Measurements from ENCODE around the gene CNDP1. TPM values are rescaled to one million over a fixed set of nuclear protein-coding genes. Genes with fewer than 3 reads are reported as not detected.
A peak's percentile ranks its signal among the peaks of the same experiment; 100 is the strongest.

The CNDP1 gene
- polyA plus RNA-seq, 3 donors, result not detected

GRCh38 chr18:74518456-74519295, 15.6 kb upstream of the CNDP1 start:
- Histone ChIP-seq H3K9me3 (replicated peaks in 1 of 2; ENCODE audit: control insufficient read depth in 1 of 2, insufficient read depth in 1 of 2, low read length in 2 of 2) (no peaks in the 10 kb centered on the region), H3K36me3 (replicated peaks in 1 of 2; ENCODE audit: control insufficient read depth in 1 of 2, insufficient read depth in 2 of 2, low read length in 2 of 2) (peaks cover 78 to 94% of the 10 kb centered on the region in 2 donors), H3K4me3 (replicated peaks in 1 of 3; ENCODE audit: low read depth in 2 of 3, low read length in 3 of 3) (no peak overlapping the region), H3K4me1 (ENCODE audit: control insufficient read depth in 1 of 2, insufficient read depth in 2 of 2, low read length in 2 of 2) (peaks cover under 1 to 5% of the 10 kb centered on the region in 2 donors), H3K4me2 (replicated peaks; ENCODE audit: extremely low read depth, low read length, poor library complexity, severe bottlenecking) (no peak overlapping the region), H4K20me1 (ENCODE audit: insufficient read depth, low read length) (peaks cover 31% of the 10 kb centered on the region), H3K9ac (ENCODE audit: insufficient read depth, low read length, poor library complexity, severe bottlenecking) (no peak overlapping the region), H3K27ac (ENCODE audit: low read depth in 1 of 2, low read length in 2 of 2) (peak overlapping the region in 1 of 2 donors; percentile 8), H3K27me3 (ENCODE audit: control insufficient read depth in 2 of 2, insufficient read depth in 2 of 2, low read length in 2 of 2) (no peaks in the 10 kb centered on the region), H2AFZ (ENCODE audit: insufficient read depth, low read depth, low read length, poor library complexity, severe bottlenecking) (no peak overlapping the region), H3K79me2 (ENCODE audit: insufficient read depth, low read length) (peaks cover 3% of the 10 kb centered on the region)
- TF ChIP-seq CTCF (IDR thresholded peaks at IDR 0.05), result no peak
- peak overlapping the region in 3 of 7 donors; percentile 21 to 54 (median 33) for H3K27ac Mint-ChIP-seq
- no peak for DNase-seq
- peaks cover 83 to 89% of the 10 kb centered on the region in 2 donors for H3K36me3 Mint-ChIP-seq
- no peaks in the 10 kb centered on the region for H3K9me3 Mint-ChIP-seq
- H3K4me3 Mint-ChIP-seq, result no peak overlapping the region
- H3K27me3 Mint-ChIP-seq (ENCODE audit: low read depth in 3 of 3), result no peaks in the 10 kb centered on the region
- WGBS (ENCODE audit: insufficient coverage), result 76% methylated on average over 22 of the region's 32 CpGs
- intact Hi-C loops (cut with micrococcal nuclease), result no loop called here
- H3K4me1 Mint-ChIP-seq, result peaks cover 9% of the 10 kb centered on the region

- Histone ChIP-seq H3K9me3 (replicated peaks in 1 of 2; ENCODE audit: control insufficient read depth in 1 of 2, insufficient read depth in 1 of 2, low read length in 2 of 2) (no peaks in the 10 kb centered on the region), H3K4me3 (replicated peaks in 1 of 3; ENCODE audit: low read depth in 2 of 3, low read length in 3 of 3) (no peak overlapping the region), H3K4me2 (replicated peaks; ENCODE audit: extremely low read depth, low read length, poor library complexity, severe bottlenecking) (no peak overlapping the region), H3K36me3 (replicated peaks in 1 of 2; ENCODE audit: control insufficient read depth in 1 of 2, insufficient read depth in 2 of 2, low read length in 2 of 2) (peaks cover 72 to 86% of the 10 kb centered on the region in 2 donors), H3K9ac (ENCODE audit: insufficient read depth, low read length, poor library complexity, severe bottlenecking) (no peak overlapping the region), H3K27me3 (ENCODE audit: control insufficient read depth in 2 of 2, insufficient read depth in 2 of 2, low read length in 2 of 2) (no peaks in the 10 kb centered on the region), H3K4me1 (ENCODE audit: control insufficient read depth in 1 of 2, insufficient read depth in 2 of 2, low read length in 2 of 2) (peaks cover 9 to 13% of the 10 kb centered on the region in 2 donors), H3K79me2 (ENCODE audit: insufficient read depth, low read length) (no peaks in the 10 kb centered on the region), H4K20me1 (ENCODE audit: insufficient read depth, low read length) (peaks cover 23% of the 10 kb centered on the region), H2AFZ (ENCODE audit: insufficient read depth, low read depth, low read length, poor library complexity, severe bottlenecking) (no peak overlapping the region), H3K27ac (ENCODE audit: low read depth in 1 of 2, low read length in 2 of 2) (peak overlapping the region in 1 of 2 donors; percentile 8)
- Mint-ChIP-seq H3K27me3 (ENCODE audit: low read depth in 3 of 3) (no peaks in the 10 kb centered on the region), H3K36me3 (peaks cover 79 to 84% of the 10 kb centered on the region in 2 donors), H3K4me1 (peaks cover 17% of the 10 kb centered on the region), H3K9me3 (no peaks in the 10 kb centered on the region), H3K27ac (peak overlapping the region in 4 of 7 donors; percentile 7 to 65 (median 20)), H3K4me3 (no peak overlapping the region)
- whole genome bisulfite sequencing (ENCODE audit: insufficient coverage), result 74% methylated on average over 15 of the region's 18 CpGs
- TF ChIP-seq CTCF (IDR thresholded peaks at IDR 0.05), result no peak
- intact Hi-C loops (cut with micrococcal nuclease), result no loop called here
- DNase-seq, result no peak
These were observed 14.8 kb upstream of the CNDP1 start for GRCh38 chr18:74519320-74520095.
